TTC549 (cell line): ENCODE results near the gene GON4L.
"Not testable (repeated sequence)": the region's sequence is repeated elsewhere in the genome, so short reads cannot be mapped to it uniquely, and the experiment has no call there.

Source experiments
- FAIRE-seq: peaks from 2 replicates; lab custom pipeline; 2012; peaks lifted over from hg19 to GRCh38; lab: Jason Lieb, UNC

Gene GON4L

GRCh38 chr1:155813672-155814071, 43.3 kb downstream of the GON4L start:
- no peak for FAIRE-seq

GRCh38 chr1:155812878-155813277, 44.1 kb downstream of the GON4L start:
- no peak for FAIRE-seq

- FAIRE-seq, result no peak
These were observed 47.9 kb downstream of the GON4L start for GRCh38 chr1:155809088-155809487.

GRCh38 chr1:155801149-155801548, 55.9 kb downstream of the GON4L start:
- no peak for FAIRE-seq

GRCh38 chr1:155795618-155796017, 61.4 kb downstream of the GON4L start:
- not testable (repeated sequence) for FAIRE-seq

- FAIRE-seq, result no peak
These were observed 62.3 kb downstream of the GON4L start for GRCh38 chr1:155794605-155795245.

GRCh38 chr1:155793213-155793612, 63.8 kb downstream of the GON4L start:
- no peak for FAIRE-seq

- FAIRE-seq, result no peak
These were observed 79.4 kb downstream of the GON4L start for GRCh38 chr1:155777582-155777981.

- FAIRE-seq, result no peak
These were observed 80.6 kb downstream of the GON4L start for GRCh38 chr1:155776414-155776813.

GRCh38 chr1:155773221-155773620, 83.8 kb downstream of the GON4L start:
- no peak for FAIRE-seq

GRCh38 chr1:155769257-155769656, 87.8 kb downstream of the GON4L start:
- no peak for FAIRE-seq

GRCh38 chr1:155767399-155767989, 89.5 kb downstream of the GON4L start:
- FAIRE-seq, result not testable (repeated sequence)

- FAIRE-seq, result not testable (repeated sequence)
These were observed 93.0 kb downstream of the GON4L start for GRCh38 chr1:155763989-155764388.

GRCh38 chr1:155763090-155763815, 93.8 kb downstream of the GON4L start:
- not testable (repeated sequence) for FAIRE-seq

- no peak for FAIRE-seq
These were observed 95.1 kb downstream of the GON4L start for GRCh38 chr1:155761736-155762405.

GRCh38 chr1:155760751-155761475, 96.1 kb downstream of the GON4L start:
- no peak for FAIRE-seq

GRCh38 chr1:155759966-155760630, 96.9 kb downstream of the GON4L start:
- no peak for FAIRE-seq

- not testable (repeated sequence) for FAIRE-seq
These were observed 98.0 kb downstream of the GON4L start for GRCh38 chr1:155759017-155759416.

- not testable (repeated sequence) for FAIRE-seq
These were observed 108.9 kb downstream of the GON4L start for GRCh38 chr1:155748141-155748540.

- not testable (repeated sequence) for FAIRE-seq
These were observed 109.4 kb downstream of the GON4L start for GRCh38 chr1:155747586-155747985.
